NT2/D1 (cell line): ENCODE results near the gene NEU4.
A peak's percentile ranks its signal among the peaks of the same experiment; 100 is the strongest.

ENCODE experiments used
- DNase-seq: peaks from one replicate; pipeline ENCODE4 v3.0.0-alpha.2; 2011; ENCODE audit warnings: low read depth, low spot score
- H3K27me3 ChIP-seq: 2 replicates; pipeline ENCODE4 v1.6.0; 2011; ENCODE audit warnings: mild to moderate bottlenecking; ENCODE audit not compliant: insufficient read length, insufficient read depth
- H3K36me3 ChIP-seq: 2 replicates; pipeline ENCODE4 v1.6.1; 2011; ENCODE audit warnings: mild to moderate bottlenecking, low read length, mixed read lengths; ENCODE audit not compliant: insufficient read depth, insufficient read length
- H3K4me1 ChIP-seq: 2 replicates; pipeline ENCODE4 v1.5.1; 2011; ENCODE audit not compliant: insufficient read depth, insufficient read length
- H3K4me3 ChIP-seq: 2 replicates; pipeline ENCODE4 v1.5.1; 2011; ENCODE audit warnings: low read depth; ENCODE audit not compliant: insufficient read length
- H3K9ac ChIP-seq: 2 replicates; pipeline ENCODE4 v1.6.0; 2011; ENCODE audit warnings: low read depth; ENCODE audit not compliant: insufficient read length
- H3K9me3 ChIP-seq: 2 replicates; pipeline ENCODE4 v1.5.1; 2011; ENCODE audit warnings: mild to moderate bottlenecking, low read length; ENCODE audit not compliant: insufficient read depth
- SUZ12 ChIP-seq: IDR thresholded peaks from 2 replicates; pipeline ENCODE4 v1.6.1; 2011; ENCODE audit not compliant: insufficient read length, insufficient read depth; ENCODE audit errors: extremely low read depth
- YY1 ChIP-seq: IDR thresholded peaks from 2 replicates; pipeline ENCODE4 v1.6.1; 2011; ENCODE audit not compliant: insufficient read length, insufficient read depth
- ZNF274 ChIP-seq: IDR thresholded peaks from 2 replicates; pipeline ENCODE4 v1.6.1; 2011; ENCODE audit warnings: mild to moderate bottlenecking, low read depth, low read length

NEU4 gene

GRCh38 chr2:241811952-241812729 is 3.1 kb downstream of the NEU4 start:
- H3K4me1 ChIP-seq = peaks cover 18% of the 10 kb centered on the region
- H3K27me3 ChIP-seq = no peaks in the 10 kb centered on the region
- no peak overlapping the region for H3K4me3 ChIP-seq
- no peak overlapping the region for H3K9ac ChIP-seq
- H3K36me3 ChIP-seq = no peaks in the 10 kb centered on the region
- TF ChIP-seq SUZ12 = no peak
- TF ChIP-seq ZNF274 = no peak
- DNase-seq = no peak
- no peaks in the 10 kb centered on the region for H3K9me3 ChIP-seq

DNA sequence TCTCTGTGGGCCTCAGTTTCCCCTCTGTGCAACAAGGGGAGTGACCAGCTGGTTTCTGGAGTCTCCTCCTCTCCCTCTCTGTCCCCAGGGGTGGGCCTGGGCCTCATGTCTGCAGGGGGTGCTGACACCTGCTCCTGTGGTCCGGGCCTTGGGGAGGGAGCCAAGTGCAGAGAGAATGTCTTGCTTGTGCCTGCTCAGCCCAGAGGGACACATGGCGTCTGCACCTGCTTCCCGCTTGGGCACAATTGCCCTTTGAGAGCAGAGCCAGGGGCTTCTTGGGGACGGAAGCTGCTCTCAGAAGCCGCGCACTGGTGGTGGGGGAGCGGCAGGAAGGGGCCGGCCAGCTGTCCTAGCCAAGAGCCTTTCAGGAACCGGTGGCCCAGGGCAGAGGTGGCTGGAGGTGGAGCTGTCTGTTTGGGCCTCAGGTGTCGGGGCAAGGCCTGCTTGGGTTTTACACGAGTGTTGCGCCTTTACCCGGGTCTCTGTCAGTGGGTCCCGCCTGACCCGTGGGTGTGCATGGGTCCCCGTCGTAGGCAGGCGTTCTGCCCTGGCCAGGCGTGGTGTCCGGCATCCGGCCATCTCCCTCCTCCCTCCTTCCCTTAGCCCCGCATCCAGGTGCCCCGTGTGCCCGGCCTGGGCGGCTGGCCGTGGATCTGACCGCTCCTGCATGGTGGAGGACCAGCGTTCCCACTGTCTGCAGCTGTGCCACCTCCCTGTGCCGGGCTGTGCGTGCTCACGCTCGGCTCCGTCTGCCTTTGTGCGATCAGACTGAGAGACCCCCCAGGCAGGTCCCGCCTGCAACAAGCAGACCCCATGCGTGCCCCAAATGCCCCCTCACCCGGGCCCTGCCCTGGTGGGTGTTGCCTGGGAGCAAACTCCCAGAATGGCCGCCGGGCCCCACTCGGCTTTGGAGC is 4.0 kb downstream of the NEU4 start:
- no peak for TF ChIP-seq YY1
- TF ChIP-seq ZNF274 = no peak
- TF ChIP-seq SUZ12 = no peak
- H3K9ac ChIP-seq = no peak overlapping the region
- no peak overlapping the region for H3K4me3 ChIP-seq
- H3K9me3 ChIP-seq = no peaks in the 10 kb centered on the region
- H3K27me3 ChIP-seq = no peaks in the 10 kb centered on the region
- no peak for DNase-seq
- H3K4me1 ChIP-seq = peaks cover 23% of the 10 kb centered on the region
- H3K36me3 ChIP-seq = no peaks in the 10 kb centered on the region

- Histone ChIP-seq H3K9ac (no peak overlapping the region), H3K36me3 (no peaks in the 10 kb centered on the region), H3K27me3 (no peaks in the 10 kb centered on the region), H3K9me3 (no peaks in the 10 kb centered on the region), H3K4me1 (peaks cover 22% of the 10 kb centered on the region), H3K4me3 (no peak overlapping the region)
- no peak for DNase-seq
- no peak for TF ChIP-seq YY1
- no peak for TF ChIP-seq ZNF274
- TF ChIP-seq SUZ12 = no peak
Measured at GRCh38 chr2:241813644-241814392, 4.8 kb downstream of the NEU4 start.

GRCh38 chr2:241814393-241814642 is 5.3 kb downstream of the NEU4 start:
- no peaks in the 10 kb centered on the region for H3K27me3 ChIP-seq
- no peak overlapping the region for H3K9ac ChIP-seq
- no peak for DNase-seq
- no peaks in the 10 kb centered on the region for H3K36me3 ChIP-seq
- H3K4me1 ChIP-seq = peaks cover 20% of the 10 kb centered on the region
- TF ChIP-seq ZNF274 = no peak
- no peak for TF ChIP-seq SUZ12
- no peak for TF ChIP-seq YY1
- H3K4me3 ChIP-seq = no peak overlapping the region
- H3K9me3 ChIP-seq = no peaks in the 10 kb centered on the region

DNA sequence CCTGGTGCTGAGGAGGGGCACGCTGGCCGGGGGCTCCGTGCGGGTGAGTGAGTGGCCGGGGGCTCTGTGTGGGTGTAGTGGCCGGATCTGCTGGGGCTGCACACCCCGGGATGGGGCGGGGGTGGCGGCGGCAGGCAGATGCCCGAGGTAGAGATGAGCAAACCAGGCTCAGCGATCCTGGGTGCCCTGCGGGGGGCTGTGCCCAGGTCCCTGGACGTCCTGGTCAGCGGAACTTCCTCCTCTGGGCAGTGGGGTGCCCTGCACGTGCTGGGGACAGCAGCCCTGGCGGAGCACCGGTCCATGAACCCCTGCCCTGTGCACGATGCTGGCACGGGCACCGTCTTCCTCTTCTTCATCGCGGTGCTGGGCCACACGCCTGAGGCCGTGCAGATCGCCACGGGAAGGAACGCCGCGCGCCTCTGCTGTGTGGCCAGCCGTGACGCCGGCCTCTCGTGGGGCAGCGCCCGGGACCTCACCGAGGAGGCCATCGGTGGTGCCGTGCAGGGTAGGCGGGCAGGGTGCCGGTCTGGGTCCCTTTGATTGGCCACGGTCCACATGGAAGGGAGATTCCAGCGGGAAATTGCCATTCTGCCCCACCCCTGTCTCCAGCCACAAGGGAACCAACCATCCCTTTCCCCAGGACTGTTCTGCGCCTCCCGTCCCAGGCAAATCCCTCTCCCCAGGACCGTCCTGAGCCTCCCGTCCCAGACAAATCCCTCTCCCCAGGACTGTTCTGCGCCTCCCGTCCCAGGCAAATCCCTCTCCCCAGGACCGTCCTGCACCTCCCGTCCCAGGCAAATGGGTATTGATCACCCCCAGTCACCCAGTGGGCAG is 5.9 kb downstream of the NEU4 start:
- Histone ChIP-seq H3K9ac (peak overlapping the region; percentile 9), H3K27me3 (no peaks in the 10 kb centered on the region), H3K4me1 (peaks cover 20% of the 10 kb centered on the region), H3K36me3 (no peaks in the 10 kb centered on the region), H3K4me3 (no peak overlapping the region), H3K9me3 (no peaks in the 10 kb centered on the region)
- TF ChIP-seq ZNF274 (no peak), YY1 (no peak), SUZ12 (no peak)
- no peak for DNase-seq

- no peak for DNase-seq
- Histone ChIP-seq H3K36me3 (no peaks in the 10 kb centered on the region), H3K4me3 (no peak overlapping the region), H3K9me3 (no peaks in the 10 kb centered on the region), H3K9ac (no peak overlapping the region), H3K4me1 (peaks cover 27% of the 10 kb centered on the region), H3K27me3 (no peaks in the 10 kb centered on the region)
- TF ChIP-seq SUZ12 = no peak
- no peak for TF ChIP-seq YY1
- TF ChIP-seq ZNF274 = no peak
Measured at GRCh38 chr2:241815477-241816430, 6.8 kb downstream of the NEU4 start.
